Left cardiac atrium (tissue), 4 donors: ENCODE results near the gene GAL3ST1. TPM values are rescaled to one million over a fixed set of nuclear protein-coding genes. Genes with fewer than 3 reads are reported as not detected.
A peak's percentile ranks its signal among the peaks of the same experiment; 100 is the strongest.
"Not testable (repeated sequence)": the region's sequence is repeated elsewhere in the genome, so short reads cannot be mapped to it uniquely, and the experiment has no call there.

Experiments used
- ATAC-seq, 2 donors: fragments of 200-7000 bp; cut with Tn5 transposase; one replicate each; pipeline ENCODE4 v1.9.1; 2020; ENCODE audit warnings: mild to moderate bottlenecking in 2 of 2, moderate library complexity in 2 of 2
- DNase-seq: peaks from one replicate; pipeline ENCODE4 v3.0.0-alpha.2; 2020
- intact Hi-C, 2 donors: fragments of 100-400 bp; cut with DNase I; formaldehyde crosslinking; loops; one replicate each; pipeline versions ENCODE4 v1.14.1 to v1.15.1; 2022 to 2023
- long read RNA-seq: library from polyadenylated mRNA; unstranded; transcript quantifications from one replicate; pipeline ENCODE4 v2.0.0, GENCODE V29; 2021
- total RNA-seq, 2 donors: library from RNA; stranded (reverse); fragmentation: NEBNext Ultra II Directional; extraction: Animal tissue kit (Norgen Biotek cat#: 25700); gene quantifications; one replicate each; pipeline ENCODE4 v1.2.1, GENCODE V29; 2021
- donor health status: DM: no; HTN: yes; CAD: no.
- donor health status: DM: no; HTN: yes; CAD: no; lungs with severe emphysema.
- donor health status: DM: yes; HTN: yes; CAD: no.
- donor health status: Dilated cardiomyopathy.

GAL3ST1 gene, protein sequence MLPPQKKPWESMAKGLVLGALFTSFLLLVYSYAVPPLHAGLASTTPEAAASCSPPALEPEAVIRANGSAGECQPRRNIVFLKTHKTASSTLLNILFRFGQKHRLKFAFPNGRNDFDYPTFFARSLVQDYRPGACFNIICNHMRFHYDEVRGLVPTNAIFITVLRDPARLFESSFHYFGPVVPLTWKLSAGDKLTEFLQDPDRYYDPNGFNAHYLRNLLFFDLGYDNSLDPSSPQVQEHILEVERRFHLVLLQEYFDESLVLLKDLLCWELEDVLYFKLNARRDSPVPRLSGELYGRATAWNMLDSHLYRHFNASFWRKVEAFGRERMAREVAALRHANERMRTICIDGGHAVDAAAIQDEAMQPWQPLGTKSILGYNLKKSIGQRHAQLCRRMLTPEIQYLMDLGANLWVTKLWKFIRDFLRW
- total RNA-seq: under 1 TPM; 0.29 to 0.39 TPM
- long read RNA-seq, partial matches to known transcripts: 0 of 1 reads
- long read RNA-seq, other reads (novel, unspliced or antisense): 0 of 1 reads

- DNase-seq (no peak), ATAC-seq (peak in 1 of 2 donors; percentile 39)
- intact Hi-C loops: no loop called here
These were observed at the start of gene GAL3ST1 for GRCh38 chr22:30574095-30574981. TSS of gene GAL3ST1 (minus strand) at chr22:30574665. CDS start at chr22:30557392, 17,273 bp downstream.

DNA sequence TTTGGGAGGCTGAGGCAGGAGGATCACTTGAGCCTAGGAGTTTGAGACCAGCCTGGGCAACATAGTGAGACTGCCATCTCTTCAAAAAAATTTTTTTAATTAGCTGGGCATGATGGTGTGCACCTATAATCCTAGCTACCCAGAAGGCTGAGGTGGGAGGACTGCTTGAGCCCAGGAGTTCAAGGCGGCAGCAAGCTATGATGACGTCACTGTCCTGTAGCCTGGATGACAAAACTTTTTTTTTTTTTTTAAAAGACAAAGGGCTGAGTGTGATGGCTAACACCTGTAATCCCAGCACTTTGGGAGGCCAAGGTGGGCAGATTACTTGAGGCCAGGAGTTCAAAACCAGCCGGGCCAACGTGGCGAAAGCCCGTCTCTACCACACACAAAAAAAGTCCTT, 45.4 kb upstream of the GAL3ST1 start:
- not testable (repeated sequence) for ATAC-seq

GRCh38 chr22:30617819-30618218, 43.4 kb upstream of the GAL3ST1 start:
- DNase-seq (no peak), ATAC-seq (no peak)
- intact Hi-C loops: no loop called here

More for the DNA sequence above, 45.4 kb upstream of the GAL3ST1 start:
- intact Hi-C loops, DNase-seq: not testable (repeated sequence)

DNA sequence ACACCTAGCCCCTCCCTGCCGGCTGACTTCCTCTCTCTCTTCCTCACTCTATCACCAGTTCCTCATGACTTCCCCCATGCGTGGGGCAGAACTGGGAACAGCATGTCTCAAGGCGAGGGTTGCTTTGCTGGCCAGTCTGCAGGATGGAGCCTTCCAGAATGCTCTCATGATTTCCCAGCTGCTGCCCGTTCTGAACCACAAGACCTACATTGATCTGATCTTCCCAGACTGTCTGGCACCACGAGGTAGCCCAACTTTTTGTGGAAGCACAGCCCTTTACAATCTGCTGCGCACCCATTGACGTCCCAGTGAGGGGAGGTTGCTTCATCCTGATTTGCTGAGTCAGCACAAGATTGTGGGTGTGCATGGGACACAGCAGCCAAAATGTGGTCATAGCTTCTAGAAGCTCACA, 41.1 kb upstream of the GAL3ST1 start:
- ATAC-seq (peak in 1 of 2 donors; percentile 11), DNase-seq (no peak)
- intact Hi-C loops: no loop called here

DNA sequence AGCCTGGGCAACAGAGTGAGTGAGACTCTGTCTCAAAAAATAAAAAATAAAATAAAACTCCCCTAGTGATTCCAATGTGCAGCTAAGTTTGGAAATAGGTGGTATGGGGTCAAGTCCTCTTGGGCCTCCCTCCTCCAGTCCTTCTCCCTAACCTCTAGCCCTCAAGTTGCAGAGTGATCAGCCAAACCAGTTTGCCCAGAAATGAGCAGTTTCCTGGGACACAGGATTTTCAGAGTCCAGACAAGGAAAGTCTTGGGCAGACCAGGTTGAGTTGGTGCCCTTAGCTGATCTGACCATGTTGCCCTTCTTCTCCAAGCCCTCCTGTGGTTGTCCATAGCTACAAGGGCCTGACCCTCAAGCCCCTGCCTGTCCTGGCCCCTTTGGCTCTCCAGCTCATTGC, 40.4 kb upstream of the GAL3ST1 start:
- intact Hi-C loops: no loop called here
- ATAC-seq: no peak
- no peak for DNase-seq

DNA sequence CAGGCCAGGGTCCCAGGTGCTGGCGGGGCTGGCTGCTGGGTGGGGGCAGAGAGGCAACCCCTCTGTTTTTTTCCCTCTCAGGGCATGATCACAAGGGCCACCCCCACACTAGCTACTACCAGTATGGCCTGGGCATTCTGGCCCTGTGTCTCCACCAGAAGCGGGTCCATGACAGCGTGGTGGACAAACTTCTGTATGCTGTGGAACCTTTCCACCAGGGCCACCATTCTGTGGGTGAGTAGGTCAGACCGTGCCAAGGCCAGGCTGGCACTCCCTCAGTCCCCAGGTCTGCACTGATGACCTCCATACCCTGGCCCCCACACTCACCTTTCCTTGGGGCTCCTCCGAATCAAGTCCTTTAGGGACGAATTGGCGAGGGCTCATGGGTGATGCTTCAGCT, 39.8 kb upstream of the GAL3ST1 start:
- no peak for DNase-seq
- intact Hi-C loops: no loop called here
- no peak for ATAC-seq

DNA sequence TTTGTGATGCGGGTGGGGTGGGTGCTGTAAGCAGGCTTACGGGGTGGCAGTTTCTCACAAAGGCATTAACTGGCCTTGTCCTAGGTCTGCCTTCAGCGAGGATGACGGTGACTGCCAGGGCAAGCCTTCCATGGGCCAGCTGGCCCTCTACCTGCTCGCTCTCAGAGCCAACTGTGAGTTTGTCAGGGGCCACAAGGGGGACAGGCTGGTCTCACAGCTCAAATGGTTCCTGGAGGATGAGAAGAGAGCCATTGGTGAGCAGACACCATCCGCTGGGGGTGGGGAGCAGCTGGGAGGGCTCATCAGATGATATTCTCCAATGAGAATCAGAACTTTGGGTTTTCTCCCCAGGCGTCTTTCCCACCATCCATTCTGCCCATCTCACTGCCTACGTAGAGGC, 38.3 kb upstream of the GAL3ST1 start:
- intact Hi-C loops: no loop called here
- ATAC-seq (no peak), DNase-seq (no peak)

GRCh38 chr22:30611197-30611596, 36.7 kb upstream of the GAL3ST1 start:
- DNase-seq (no peak), ATAC-seq (no peak)
- intact Hi-C loops: no loop called here

DNA sequence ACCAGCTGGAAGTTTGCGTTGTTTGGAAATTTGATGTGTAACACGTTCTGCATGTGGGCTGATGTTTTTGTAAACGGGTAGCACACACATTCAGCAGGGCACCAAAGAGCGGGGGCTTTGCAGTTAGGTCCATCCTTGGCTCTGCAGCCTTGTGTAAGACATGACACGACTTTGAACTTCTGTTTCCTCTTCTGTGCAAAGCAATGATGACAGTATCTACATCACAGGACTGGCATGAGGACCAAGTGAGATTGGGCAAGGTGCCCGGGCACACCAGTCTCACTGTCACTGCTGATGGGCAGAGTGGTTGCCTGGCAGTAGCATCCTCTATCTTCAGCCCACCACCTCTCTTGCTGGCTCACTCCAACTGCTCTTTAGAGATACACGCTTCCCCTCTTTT, 35.8 kb upstream of the GAL3ST1 start:
- intact Hi-C loops: no loop called here
- ATAC-seq (no peak), DNase-seq (no peak)

- ATAC-seq: peak; percentile 35 to 79
- intact Hi-C loops: no loop called here
- peak; percentile 64 for DNase-seq
These were observed 35.1 kb upstream of the GAL3ST1 start for GRCh38 chr22:30609260-30610185.

GRCh38 chr22:30607939-30608338, 33.5 kb upstream of the GAL3ST1 start:
- intact Hi-C loops: no loop called here
- no peak for DNase-seq
- ATAC-seq: no peak

GRCh38 chr22:30607300-30607930, 33.0 kb upstream of the GAL3ST1 start:
- no peak for DNase-seq
- intact Hi-C loops: no loop called here
- ATAC-seq: no peak

DNA sequence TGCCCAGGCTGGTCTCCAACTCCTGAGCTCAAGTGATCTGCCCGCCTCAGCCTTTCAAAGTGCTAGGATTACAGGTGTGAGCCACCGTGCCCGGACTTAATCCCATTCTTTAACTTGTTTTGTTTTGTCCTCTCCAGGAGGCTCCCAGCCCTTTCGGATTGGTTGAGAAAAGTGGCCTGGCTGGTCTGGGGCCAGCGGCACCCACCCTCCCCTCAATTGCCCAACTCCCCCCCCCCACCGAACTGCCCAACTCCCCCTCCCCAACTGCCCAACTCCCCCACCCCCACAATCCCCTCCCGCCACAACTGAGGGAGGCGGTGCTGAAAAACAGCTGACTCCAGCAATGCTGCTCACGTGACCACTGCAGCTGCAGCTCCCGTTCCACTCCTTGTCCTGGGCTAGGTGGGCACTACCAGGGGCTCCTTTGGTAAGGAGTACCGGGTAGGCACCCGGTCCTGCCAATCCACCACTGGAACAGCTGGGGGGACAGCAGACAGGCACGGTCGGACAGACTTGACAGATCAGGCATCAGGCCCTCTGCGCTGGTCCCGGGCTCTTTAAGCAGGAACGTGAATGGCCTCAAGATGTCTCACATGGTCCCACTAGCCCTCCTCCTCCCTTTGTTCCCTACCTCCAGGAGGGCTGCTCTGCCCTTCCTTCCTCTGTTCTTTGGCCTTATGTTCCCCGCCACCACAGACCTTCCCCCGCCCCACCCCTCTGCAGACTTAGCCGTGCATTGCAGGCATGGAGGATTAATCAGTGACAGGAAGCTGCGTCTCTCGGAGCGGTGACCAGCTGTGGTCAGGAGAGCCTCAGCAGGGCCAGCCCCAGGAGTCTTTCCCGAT, 32.2 kb upstream of the GAL3ST1 start, which contains the start of gene TCN2:
TCN2 (plus strand) TSS at position 720 of the 845 bp plus-strand sequence. CDS start 158 bp downstream, outside the sequence.
- DNase-seq: peak; percentile 76
- ATAC-seq: peak; percentile 78 to 89
- intact Hi-C loops: no loop called here

DNA sequence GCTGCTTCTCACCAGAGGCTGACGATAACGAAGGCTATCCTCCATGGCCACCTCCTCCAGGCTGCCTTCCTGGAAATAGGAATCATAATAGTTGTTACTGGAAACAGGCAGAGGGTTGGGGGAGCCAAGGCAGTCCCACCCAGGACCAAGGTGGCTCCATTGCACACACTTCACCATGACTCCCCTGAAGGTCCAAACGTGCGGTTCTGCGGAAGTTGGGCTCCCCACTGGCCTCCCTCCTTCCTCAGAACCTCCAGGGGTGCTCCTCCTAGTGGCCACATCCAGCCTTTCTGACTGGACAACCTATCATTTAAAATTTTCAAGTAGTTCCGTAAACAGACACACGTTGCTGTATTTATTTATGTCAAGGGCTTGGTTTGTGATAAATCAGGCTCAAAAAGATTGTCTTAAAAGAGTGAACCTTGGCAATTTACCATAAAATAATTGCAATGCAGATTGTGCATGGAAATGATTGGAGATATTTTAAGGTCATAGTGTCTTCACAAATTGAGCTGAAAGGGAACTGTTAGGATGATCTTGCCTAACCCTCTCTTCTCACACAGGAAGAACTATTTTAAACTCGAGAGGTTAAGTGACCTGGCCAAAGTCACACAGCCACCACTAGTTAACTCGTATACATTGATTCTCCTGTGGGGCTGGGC, 31.1 kb upstream of the GAL3ST1 start:
- ATAC-seq: peak; percentile 22 to 45
- intact Hi-C loops: no loop called here

DNA sequence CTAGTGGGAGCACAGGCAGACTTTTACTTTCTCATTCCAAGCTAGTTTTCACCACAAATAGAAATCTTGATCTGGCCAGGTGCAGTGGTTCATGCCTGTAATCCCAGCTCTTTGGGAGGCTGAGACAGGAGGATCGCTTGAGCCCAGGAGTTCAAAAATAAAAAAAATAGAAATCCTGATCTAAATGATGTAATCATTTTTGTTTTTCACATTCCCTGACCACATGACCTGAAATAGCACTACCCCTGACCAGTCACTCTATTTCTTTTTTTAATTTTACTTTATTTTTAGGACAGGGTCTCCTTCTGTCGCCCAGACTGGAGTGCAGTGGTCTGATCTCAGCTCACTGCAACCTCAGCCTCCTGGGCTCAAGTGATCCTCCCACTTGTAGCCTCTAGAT, 30.3 kb upstream of the GAL3ST1 start:
- intact Hi-C loops: no loop called here
- DNase-seq (no peak), ATAC-seq (no peak)

More for the DNA sequence above, 31.1 kb upstream of the GAL3ST1 start:
- peak; percentile 74 for DNase-seq

- intact Hi-C loops: no loop called here
- ATAC-seq (no peak), DNase-seq (no peak)
These were observed 29.3 kb upstream of the GAL3ST1 start for GRCh38 chr22:30603801-30604200.

GRCh38 chr22:30602049-30602448, 27.6 kb upstream of the GAL3ST1 start:
- DNase-seq (no peak), ATAC-seq (no peak)
- intact Hi-C loops: no loop called here
